ENCODE measurements around the gene COX6B1.

GRCh38 chr19:35657904-35658700 is 10.0 kb downstream of the COX6B1 start:
- TF ChIP-seq, protein P1, sequence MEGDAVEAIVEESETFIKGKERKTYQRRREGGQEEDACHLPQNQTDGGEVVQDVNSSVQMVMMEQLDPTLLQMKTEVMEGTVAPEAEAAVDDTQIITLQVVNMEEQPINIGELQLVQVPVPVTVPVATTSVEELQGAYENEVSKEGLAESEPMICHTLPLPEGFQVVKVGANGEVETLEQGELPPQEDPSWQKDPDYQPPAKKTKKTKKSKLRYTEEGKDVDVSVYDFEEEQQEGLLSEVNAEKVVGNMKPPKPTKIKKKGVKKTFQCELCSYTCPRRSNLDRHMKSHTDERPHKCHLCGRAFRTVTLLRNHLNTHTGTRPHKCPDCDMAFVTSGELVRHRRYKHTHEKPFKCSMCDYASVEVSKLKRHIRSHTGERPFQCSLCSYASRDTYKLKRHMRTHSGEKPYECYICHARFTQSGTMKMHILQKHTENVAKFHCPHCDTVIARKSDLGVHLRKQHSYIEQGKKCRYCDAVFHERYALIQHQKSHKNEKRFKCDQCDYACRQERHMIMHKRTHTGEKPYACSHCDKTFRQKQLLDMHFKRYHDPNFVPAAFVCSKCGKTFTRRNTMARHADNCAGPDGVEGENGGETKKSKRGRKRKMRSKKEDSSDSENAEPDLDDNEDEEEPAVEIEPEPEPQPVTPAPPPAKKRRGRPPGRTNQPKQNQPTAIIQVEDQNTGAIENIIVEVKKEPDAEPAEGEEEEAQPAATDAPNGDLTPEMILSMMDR (IDR thresholded peaks at IDR 0.05): no peak
- TF ChIP-seq POLR2A (IDR thresholded peaks at IDR 0.05): no peak
- TF ChIP-seq POLR2AphosphoS5 (IDR thresholded peaks at IDR 0.05): no peak

All from breast epithelium (tissue), 3 donors.